ENCODE data around the gene DIP2C. TPM values are rescaled to one million over a fixed set of nuclear protein-coding genes. Genes with fewer than 3 reads are reported as not detected.

Gene DIP2C
- total RNA-seq, 1 experiment from 2014 or later: 11.0 TPM

- no peak for TF ChIP-seq PRDM15 (CRISPR knock-in tag; IDR thresholded peaks at IDR 0.05)
- no peak for TF ChIP-seq HMGXB4 (CRISPR knock-in tag; IDR thresholded peaks at IDR 0.05)
- no peak for TF ChIP-seq AFF4 (CRISPR knock-in tag; IDR thresholded peaks at IDR 0.05; ENCODE audit: borderline replicate concordance)
- no peak for TF ChIP-seq USF2 (CRISPR knock-in tag; IDR thresholded peaks at IDR 0.05)
Observed at GRCh38 chr10:668786-669485, 20.5 kb downstream of the DIP2C start (continued).

GRCh38 chr10:667602-668143 lies 21.8 kb downstream of the DIP2C start:
- Mint-ChIP-seq H3K4me1 (no peaks in the 10 kb centered on the region), H3K27me3 (ENCODE audit: low read depth) (no peaks in the 10 kb centered on the region), H3K9me3 (peaks cover 14% of the 10 kb centered on the region), H3K4me3 (no peak overlapping the region), H3K36me3 (peaks cover 7% of the 10 kb centered on the region), H3K27ac (no peak overlapping the region)
- CTCF ChIA-PET: no interaction called here
- TF ChIP-seq NFATC4 (CRISPR knock-in tag; IDR thresholded peaks at IDR 0.05) (no peak), IRF2 (CRISPR knock-in tag; IDR thresholded peaks at IDR 0.05; ENCODE audit: borderline replicate concordance, low read depth) (no peak)
- POLR2A ChIA-PET: no interaction called here
- ATAC-seq (no peak), DNase-seq (ENCODE audit: low spot score) (no peak)

- DNase-seq (ENCODE audit: low spot score): no peak
- CTCF ChIA-PET: no interaction called here
- peaks cover 7% of the 10 kb centered on the region for H3K36me3 Mint-ChIP-seq
Observed at GRCh38 chr10:667096-667495, 22.4 kb downstream of the DIP2C start.

More at GRCh38 chr10:667096-667495, 22.4 kb downstream of the DIP2C start:
- TF ChIP-seq PREB (CRISPR knock-in tag; IDR thresholded peaks at IDR 0.05; ENCODE audit: borderline replicate concordance) (no peak), SOX15 (CRISPR knock-in tag; IDR thresholded peaks at IDR 0.05) (no peak), FOXJ3 (CRISPR knock-in tag; IDR thresholded peaks at IDR 0.05; ENCODE audit: borderline replicate concordance) (no peak), HMGA2 (CRISPR knock-in tag; IDR thresholded peaks at IDR 0.05) (no peak), STAT6 (CRISPR knock-in tag; conservative IDR thresholded peaks at IDR 0.05; ENCODE audit: low read depth) (no peak), CREB1 (CRISPR knock-in tag; IDR thresholded peaks at IDR 0.05) (no peak), NFE2L1 (CRISPR knock-in tag; IDR thresholded peaks at IDR 0.05) (0 out of 2 replicates have a peak, but pooled peaks have one; percentile 14), E2F4 (CRISPR knock-in tag; IDR thresholded peaks at IDR 0.05; ENCODE audit: borderline replicate concordance, low read depth) (0 out of 2 replicates have a peak, but pooled peaks have one; percentile 24), CREM (CRISPR knock-in tag; IDR thresholded peaks at IDR 0.05) (no peak), KAT7 (CRISPR knock-in tag; IDR thresholded peaks at IDR 0.05; ENCODE audit: borderline replicate concordance) (no peak)
- H3K4me1 Mint-ChIP-seq: peaks cover 2% of the 10 kb centered on the region
- H3K4me3 Mint-ChIP-seq: no peak overlapping the region
- peaks cover 13% of the 10 kb centered on the region for H3K9me3 Mint-ChIP-seq
- ATAC-seq: no peak
- H3K27me3 Mint-ChIP-seq (ENCODE audit: low read depth): no peaks in the 10 kb centered on the region
- POLR2A ChIA-PET: no interaction called here
- no peak overlapping the region for H3K27ac Mint-ChIP-seq

Measured in WTC11 (cell line).